Erythroblast (primary cell): ENCODE results near the gene TRIM27.
"Not testable (repeated sequence)": the region's sequence is repeated elsewhere in the genome, so short reads cannot be mapped to it uniquely, and the experiment has no call there.

Source experiments
- DNase-seq, 2 experiments: peaks; one replicate each; lab custom pipeline; 2025; lab: John Stamatoyannopoulos, UW
- GATA1 ChIP-seq: IDR thresholded peaks from 2 replicates; pipeline ENCODE4 v1.6.1; 2011; ENCODE audit warnings: low read depth, mild to moderate bottlenecking, control low read depth, low read length, moderate library complexity
- POLR2A ChIP-seq: IDR thresholded peaks from 2 replicates; pipeline ENCODE4 v1.6.1; 2011; ENCODE audit warnings: mild to moderate bottlenecking, low read length

Gene TRIM27

DNA sequence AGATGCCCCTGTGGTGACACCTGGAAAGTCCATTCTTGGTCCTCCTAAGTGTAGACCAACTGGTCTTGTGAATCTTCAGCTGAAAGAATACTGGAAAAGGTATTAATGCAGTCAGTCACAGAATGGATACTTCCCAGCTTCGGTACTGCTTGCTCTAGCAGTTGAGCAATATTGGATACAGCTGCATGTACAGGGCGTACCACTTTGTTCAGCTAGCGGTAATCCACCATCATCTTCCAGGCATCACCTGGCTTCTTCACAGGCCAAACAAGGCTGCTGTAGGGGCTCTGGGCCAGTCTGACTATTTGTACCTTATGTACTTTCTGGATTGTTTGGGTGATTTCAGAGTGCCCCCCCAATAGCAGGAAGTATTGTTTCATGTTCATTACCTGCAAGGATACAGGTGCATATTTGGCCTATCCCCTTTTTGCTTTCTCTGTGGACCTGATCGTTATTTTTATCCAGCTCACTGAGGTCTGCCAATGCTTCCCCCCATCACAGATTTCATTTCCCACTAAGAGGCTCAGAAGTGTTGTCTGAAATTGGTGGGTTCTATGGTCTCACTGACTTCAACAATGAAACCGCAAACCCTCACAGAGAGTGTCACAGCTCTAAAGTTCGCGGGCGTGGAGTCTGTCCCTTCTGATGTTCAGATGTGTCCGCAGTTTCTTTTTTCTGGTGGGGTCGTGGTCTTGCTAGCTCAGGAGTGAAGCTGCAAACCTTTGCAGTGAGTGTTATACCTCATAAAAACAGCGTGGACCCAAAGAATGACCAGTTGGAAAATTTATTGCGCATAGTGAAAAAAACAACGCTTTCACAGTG lies 52.2 kb downstream of the TRIM27 start:
- no peak for DNase-seq
- TF ChIP-seq GATA1 (no peak), POLR2A (no peak)

DNA sequence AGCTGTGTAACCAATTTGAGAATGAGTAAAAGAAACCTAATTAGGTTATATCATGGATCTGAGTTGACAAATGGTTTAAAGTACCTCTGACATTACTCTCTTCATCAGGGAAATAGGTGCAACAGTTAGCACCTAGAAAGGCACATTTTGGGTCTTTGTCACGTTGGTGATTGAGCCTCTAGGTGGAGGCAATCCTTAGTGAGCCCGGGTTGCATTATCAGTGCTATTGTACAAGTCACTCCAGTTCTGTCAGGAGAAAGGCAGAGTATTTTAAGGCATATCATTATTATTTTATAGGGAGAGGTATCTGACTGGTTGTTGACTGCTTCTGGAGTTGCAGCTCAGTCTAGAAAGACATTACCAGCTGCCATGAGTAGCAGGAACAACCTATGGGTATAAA lies 54.9 kb downstream of the TRIM27 start:
- peak in 1 of 2 experiments; percentile 11 for DNase-seq
- TF ChIP-seq GATA1 (no peak), POLR2A (no peak)

DNA sequence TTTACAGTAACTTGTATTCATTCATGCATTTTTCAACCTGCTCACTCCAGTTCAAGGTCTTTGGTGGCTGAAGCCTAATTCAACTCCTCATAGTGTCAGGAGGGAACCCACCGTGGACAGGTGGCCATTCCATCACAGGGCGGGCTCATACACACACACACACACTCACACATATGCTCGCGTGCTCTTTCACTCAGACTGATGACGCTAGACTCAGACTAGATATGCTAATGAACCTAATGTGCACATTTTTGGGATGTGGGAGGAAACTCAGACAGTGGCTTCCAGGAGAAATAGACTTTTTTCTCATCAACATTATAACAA lies 56.7 kb downstream of the TRIM27 start:
- DNase-seq = peak; percentile 75 to 76
- peak; percentile 36 for TF ChIP-seq POLR2A
- TF ChIP-seq GATA1 = no peak

DNA sequence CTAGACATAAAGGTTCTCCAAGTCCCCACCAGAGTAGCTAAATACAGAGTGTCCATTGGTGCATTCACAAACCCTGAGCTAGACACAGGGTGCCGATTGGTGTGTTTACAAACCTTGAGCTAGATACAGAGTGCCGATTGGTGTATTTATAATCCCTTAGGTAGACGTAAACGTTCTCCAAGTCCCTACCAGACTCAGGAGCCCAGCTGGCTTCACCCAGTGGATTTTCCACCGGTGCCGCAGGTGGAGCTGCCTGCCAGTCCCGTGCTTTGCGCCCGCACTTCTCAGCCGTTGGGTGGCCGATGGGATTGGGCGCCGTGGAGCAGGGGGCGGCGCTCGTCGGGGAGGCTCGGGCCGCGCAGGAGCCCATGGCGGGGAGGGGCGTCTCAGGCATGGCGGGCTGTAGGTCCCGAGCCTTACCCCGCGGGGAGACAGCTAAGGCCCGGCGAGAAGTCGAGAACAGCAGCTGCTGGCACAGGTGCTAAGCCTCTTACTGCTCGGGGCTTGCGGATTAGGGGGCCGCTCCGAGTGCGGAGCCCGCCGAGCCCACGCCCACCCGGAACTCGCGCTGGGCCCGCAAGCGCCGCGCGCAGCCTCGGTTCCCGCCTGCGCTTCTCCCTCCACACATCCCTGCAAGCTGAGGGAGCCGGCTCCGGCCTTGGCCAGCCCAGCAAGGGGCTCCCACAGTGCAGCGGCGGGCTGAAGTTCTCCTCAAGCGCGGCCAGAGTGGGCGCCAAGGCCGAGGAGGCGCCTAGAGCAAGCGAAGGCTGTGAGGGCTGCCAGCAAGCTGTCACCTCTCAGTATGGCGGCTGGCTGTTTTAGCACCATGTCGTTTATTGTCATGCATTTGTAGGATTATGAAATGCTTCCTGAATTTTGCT lies 57.3 kb downstream of the TRIM27 start:
- peak; percentile 88 to 90 for DNase-seq
- TF ChIP-seq POLR2A = peak; percentile 47

DNA sequence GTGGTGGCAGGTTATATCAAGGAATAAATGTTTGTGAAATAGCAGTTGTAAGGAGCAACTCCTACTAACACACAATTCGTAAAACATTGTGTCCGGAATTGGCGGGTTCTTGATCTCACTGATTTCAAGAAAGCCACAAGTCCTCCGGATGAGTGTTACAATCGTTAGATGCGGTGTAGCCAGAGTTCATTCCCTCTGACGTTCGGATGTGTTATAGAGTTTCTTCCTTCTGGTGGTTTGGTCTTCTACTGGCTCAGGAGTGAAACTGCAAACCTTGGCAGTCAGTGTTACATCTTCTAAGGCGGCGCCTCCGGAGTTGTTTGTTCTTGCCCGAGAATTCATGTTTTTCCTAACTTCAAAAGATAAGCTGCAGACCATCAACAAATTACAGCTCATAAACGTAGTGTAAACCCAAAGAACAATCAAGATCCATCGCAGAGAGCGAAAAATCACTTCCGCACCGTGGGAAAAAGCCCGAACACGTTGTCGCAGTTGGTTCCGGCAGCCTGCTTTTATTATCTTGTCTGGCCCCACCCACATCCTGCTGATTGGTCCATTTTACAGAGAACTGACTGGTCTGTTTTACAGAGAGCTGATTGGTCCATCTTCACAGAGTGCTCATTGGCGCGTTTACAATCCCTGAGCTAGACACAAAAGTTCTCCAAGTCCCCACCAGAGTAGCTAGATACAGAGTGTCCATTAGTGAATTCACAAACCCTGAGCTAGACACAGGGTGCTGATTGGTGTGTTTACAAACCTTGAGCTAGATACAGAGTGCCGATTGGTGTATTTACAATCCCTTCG lies 58.2 kb downstream of the TRIM27 start:
- TF ChIP-seq GATA1 (no peak), POLR2A (peak; percentile 83)
- DNase-seq = peak; percentile 89 to 90

DNA sequence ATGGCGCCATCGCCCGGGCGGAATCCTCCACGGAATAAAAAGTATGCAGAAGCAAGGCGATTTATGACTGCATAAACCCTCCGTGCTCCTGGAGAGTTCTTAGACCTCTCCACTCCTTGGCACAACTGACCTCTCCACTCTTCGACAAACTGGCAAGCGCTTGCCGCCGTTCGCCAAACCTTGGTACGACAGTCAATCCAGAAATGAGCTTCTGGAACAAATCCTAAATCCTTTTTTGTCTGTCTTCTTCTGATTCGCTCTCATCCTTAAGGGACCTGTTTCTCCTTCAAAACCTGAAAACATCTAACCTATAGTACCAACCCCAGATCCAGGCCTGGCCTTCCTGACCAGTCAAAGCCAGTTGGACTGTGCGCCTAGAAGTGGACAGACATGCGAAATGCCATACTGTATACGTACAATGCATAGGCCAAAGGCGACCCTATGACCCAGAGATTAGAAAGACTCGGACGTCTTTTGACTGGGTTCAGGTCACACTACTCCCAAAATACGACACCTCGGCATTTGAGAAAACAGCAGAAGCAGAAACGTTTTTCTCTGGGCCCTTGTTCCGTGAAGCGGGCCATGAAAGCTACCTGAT lies 59.4 kb downstream of the TRIM27 start:
- TF ChIP-seq POLR2A (peak; percentile 11), GATA1 (no peak)
- no peak for DNase-seq

DNA sequence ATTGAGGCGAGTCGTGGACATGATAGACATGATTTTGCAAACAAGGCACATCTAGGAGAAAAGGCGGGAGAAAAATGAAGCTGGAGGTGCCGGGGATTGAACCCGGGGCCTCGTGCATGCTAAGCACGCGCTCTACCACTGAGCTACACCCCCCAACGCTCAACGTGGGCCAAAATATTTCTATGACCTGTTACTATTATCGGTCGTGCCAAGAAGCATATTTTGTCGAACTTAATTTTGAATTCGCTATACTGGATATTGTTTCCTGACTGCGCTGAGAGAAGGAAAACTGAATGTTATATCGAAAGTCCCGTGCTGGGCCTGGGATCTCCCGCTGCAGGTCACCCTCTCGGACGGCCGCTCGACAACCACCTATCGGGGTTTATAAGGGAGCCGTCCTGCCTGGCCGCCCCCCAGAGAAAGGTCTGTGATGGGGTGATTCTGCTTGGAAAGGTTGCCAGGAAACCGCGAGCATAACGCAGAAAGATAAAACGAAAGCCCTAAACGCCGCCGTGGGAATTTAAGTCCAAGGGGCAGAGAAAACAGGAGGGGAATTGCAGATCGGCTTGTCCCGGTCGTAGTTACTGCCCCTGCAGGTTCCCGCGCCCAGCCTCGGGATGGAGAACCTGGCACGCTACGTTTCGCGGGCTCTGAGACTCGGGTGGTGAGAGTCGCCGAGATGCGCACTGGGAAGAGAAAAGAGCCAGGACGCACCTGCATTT lies 60.0 kb downstream of the TRIM27 start:
- peak; percentile 91 to 96 for DNase-seq
- TF ChIP-seq POLR2A = peak; percentile 50
- no peak for TF ChIP-seq GATA1

DNA sequence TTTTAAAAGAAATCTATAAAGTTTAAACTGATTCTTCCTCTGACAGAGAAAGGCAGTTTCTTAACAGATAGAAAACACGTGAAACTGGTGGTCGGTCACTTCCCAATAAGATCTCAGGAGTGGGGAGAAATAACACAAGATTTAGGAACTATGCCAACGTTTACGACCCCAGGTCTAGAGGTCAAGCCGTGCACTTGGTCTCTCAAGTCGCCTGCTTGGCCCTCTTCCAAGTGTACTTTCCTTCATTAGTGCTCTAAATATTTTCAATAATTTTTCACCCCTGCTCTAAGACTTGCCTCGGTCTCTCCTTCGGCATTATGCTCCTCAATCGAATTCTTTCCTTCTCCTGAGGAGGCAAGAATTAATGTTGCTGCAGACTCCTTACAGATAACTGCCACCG lies 61.7 kb downstream of the TRIM27 start:
- peak in 1 of 2 experiments; percentile 5 for DNase-seq
- TF ChIP-seq GATA1 (no peak), POLR2A (no peak)

DNA sequence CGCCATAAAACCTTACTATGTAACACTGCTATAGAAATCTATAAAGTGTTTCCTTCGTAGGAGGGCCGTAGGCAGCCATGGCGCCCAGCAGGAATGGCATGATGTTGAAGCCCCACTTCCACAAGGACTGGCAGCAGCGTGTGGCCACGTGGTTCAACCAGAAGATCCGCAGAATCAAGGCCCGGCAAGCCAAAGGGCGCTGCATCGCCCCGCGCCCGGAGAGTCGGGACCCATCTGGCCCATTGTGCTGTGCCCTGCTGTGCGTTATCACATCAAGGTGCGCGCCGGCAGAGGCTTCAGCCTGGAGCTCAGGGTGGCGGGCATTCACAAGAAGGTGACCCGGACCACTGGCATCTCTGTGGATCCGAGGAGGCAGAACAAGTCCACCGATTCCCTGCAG lies 62.4 kb downstream of the TRIM27 start:
- no peak for DNase-seq
- no peak for TF ChIP-seq POLR2A
- no peak for TF ChIP-seq GATA1

DNA sequence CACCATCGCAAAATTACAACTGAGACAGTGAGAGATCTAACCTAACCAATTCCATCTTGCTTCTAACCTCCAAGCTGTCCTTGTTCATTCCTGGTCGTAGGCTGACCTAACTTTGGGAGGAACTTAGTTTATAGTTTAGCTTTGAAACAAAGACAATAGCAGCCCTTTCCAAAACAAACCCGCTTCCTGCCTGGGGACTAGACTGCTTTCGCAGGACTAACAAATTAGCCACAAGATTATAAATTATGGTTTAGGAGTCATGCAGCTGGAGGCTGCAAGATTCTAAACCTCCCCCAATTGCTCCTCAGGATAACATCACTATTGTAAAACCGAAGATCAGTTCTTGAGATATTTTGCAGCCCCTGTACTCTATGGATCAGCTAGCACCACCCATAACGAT lies 63.2 kb downstream of the TRIM27 start:
- no peak for DNase-seq
- TF ChIP-seq GATA1 (no peak), POLR2A (no peak)

DNA sequence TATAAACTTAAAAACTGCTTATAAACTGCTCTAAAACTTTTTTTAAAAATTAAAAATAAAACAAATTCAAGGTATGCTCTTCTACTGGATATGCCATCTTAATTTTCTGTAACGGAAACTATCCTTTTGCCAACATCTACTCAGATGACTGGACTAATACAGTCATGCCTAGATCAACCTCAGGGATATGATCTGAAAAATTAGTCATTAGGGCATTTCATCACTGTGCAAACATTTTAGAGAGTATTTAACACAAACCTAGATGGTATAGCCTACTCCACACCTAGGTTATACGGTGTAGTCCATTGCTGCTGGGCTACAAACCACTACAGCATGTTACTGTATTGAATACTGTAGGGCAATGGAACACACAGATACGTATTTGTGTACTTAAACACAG lies 64.8 kb downstream of the TRIM27 start:
- DNase-seq = no peak
- TF ChIP-seq POLR2A = no peak
- TF ChIP-seq GATA1 = no peak

DNA sequence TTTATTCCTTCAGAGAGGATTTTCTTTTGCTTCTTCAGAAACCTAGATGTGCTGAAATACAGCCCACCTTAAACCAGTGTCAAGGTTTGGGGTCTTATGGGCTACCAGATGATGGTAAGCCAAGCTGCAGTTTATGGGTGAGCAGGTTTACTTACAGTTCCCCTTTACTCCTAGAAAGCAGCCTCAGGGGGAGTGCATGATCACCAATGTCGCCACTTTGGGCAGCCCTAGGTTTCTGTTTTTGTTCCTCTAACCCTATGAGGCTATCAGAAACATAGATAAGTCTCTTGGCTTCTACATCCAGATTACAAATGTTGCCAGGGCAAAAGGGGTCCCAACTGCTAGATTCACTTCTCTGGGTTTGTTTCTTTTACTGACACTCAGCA lies 67.2 kb downstream of the TRIM27 start:
- no peak for TF ChIP-seq GATA1
- TF ChIP-seq POLR2A = no peak

DNA sequence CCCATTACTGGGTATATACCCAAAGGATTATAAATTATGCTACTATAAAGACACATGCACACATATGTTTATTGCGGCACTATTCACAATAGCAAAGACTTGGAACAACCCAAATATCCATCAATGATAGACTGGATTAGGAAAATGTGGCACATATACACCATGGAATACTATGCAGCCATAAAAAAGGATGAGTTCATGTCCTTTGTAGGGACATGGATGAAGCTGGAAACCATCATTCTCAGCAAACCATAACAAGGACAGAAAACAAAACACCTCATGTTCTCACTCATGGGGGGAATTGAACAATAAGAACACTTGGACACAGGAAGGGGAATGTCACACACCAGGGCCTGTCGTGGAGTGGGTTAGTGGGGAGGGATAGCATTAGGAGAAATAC lies 69.4 kb downstream of the TRIM27 start:
- not testable (repeated sequence) for DNase-seq

More for the DNA sequence above, 67.2 kb downstream of the TRIM27 start:
- DNase-seq = no peak
